Testis (tissue), 2 donors: ENCODE measurements around the gene RETREG3.
"Not testable (repeated sequence)": the region's sequence is repeated elsewhere in the genome, so short reads cannot be mapped to it uniquely, and the experiment has no call there.

Experiments used
- CTCF ChIP-seq, 3 experiments: fragments of 450-650 bp in 2 of 3; fragments of 200-600 bp in 1 of 3; sonication (generic) in 1 of 3; IDR thresholded peaks; one replicate each; pipeline ENCODE4 v1.5.1; 2016 to 2019; ENCODE audit warnings: antibody characterized with exemption in 3 of 3, mild to moderate bottlenecking in 2 of 3, moderate library complexity in 1 of 3
- POLR2A ChIP-seq: fragments of 450-650 bp; IDR thresholded peaks from one replicate; pipeline ENCODE4 v1.6.1; 2017; ENCODE audit warnings: antibody characterized with exemption, mild to moderate bottlenecking, moderate library complexity

- TF ChIP-seq POLR2A; CTCF (IDR thresholded peaks at IDR 0.05): not testable (repeated sequence)
Measured at GRCh38 chr17:42540558-42540957, 68.6 kb downstream of the RETREG3 start.
